OCI-LY7 (cell line): Measurements from ENCODE around the gene CHN2. TPM values are rescaled to one million over a fixed set of nuclear protein-coding genes. Genes with fewer than 3 reads are reported as not detected.

ENCODE experiments used
- BruUV-seq: library from RNA; stranded (reverse); fragments of 400-500 nt; replicated peaks from 2 replicates; lab custom pipeline; 2021; lab: Mats Ljungman, UMichigan
- CTCF ChIA-PET: fragments of 300-600 bp; sonication (Branson Sonifier 250); formaldehyde crosslinking; loops from one replicate; lab custom pipeline; 2022; ENCODE audit warnings: antibody characterized with exemption; ENCODE audit not compliant: unreplicated experiment; lab: Charles Lee
- POLR2A ChIA-PET: fragments of 300-600 bp; sonication (Branson Sonifier 250); formaldehyde crosslinking; loops from one replicate; lab custom pipeline; 2022; ENCODE audit warnings: antibody characterized with exemption; lab: Charles Lee
- DNase-seq: peaks from one replicate; pipeline ENCODE4 v3.0.0-alpha.2; 2015; ENCODE audit warnings: low spot score
- H2AFZ ChIP-seq: fragments of 200-600 bp; sonication (generic), shearing (Covaris generic); 2 replicates; pipeline ENCODE4 v1.6.1; 2014; ENCODE audit warnings: mild to moderate bottlenecking, antibody characterized with exemption, low read length, moderate library complexity
- H3K27ac ChIP-seq: fragments of 200-600 bp; sonication (generic); 2 replicates; pipeline ENCODE4 v1.5.1; 2014; ENCODE audit warnings: mixed run types, low read depth, mild to moderate bottlenecking, moderate library complexity, low read length, inconsistent platforms; ENCODE audit not compliant: poor library complexity, severe bottlenecking
- H3K36me3 ChIP-seq: fragments of 200-600 bp; sonication (generic); 2 replicates; pipeline ENCODE4 v1.6.1; 2014; ENCODE audit warnings: mild to moderate bottlenecking, antibody characterized with exemption, low read length, moderate library complexity, mixed read lengths; ENCODE audit not compliant: insufficient read depth
- H3K4me1 ChIP-seq: fragments of 200-600 bp; sonication (generic); 2 replicates; pipeline ENCODE4 v1.5.1; 2014; ENCODE audit warnings: mild to moderate bottlenecking, low read length; ENCODE audit not compliant: insufficient read depth, poor library complexity, severe bottlenecking
- H3K4me2 ChIP-seq: fragments of 200-600 bp; sonication (generic); 2 replicates; pipeline ENCODE4 v1.6.1; 2014; ENCODE audit warnings: mild to moderate bottlenecking, low read length
- H3K4me3 ChIP-seq: fragments of 200-600 bp; sonication (generic); 2 replicates; pipeline ENCODE4 v1.5.1; 2014; ENCODE audit warnings: mild to moderate bottlenecking, low read depth, low read length; ENCODE audit not compliant: poor library complexity, severe bottlenecking
- H3K79me2 ChIP-seq: fragments of 200-600 bp; sonication (generic); 2 replicates; pipeline ENCODE4 v1.6.1; 2016; ENCODE audit warnings: low read depth, mild to moderate bottlenecking, low read length, moderate library complexity, mixed read lengths; ENCODE audit not compliant: insufficient read depth
- H3K9me2 ChIP-seq: fragments of 200-600 bp; sonication (generic); 2 replicates; pipeline ENCODE4 v1.6.1; 2016; ENCODE audit warnings: mild to moderate bottlenecking, low read length, mixed read lengths; ENCODE audit not compliant: insufficient read depth
- H3K9me3 ChIP-seq: fragments of 200-600 bp; sonication (generic); 2 replicates; pipeline ENCODE4 v1.6.1; 2014; ENCODE audit warnings: mild to moderate bottlenecking, mixed run types, low read length, mixed read lengths
- H4K20me1 ChIP-seq: fragments of 200-600 bp; sonication (generic); 2 replicates; pipeline ENCODE4 v1.6.1; 2014; ENCODE audit warnings: mild to moderate bottlenecking, antibody characterized with exemption, low read length, moderate library complexity, mixed read lengths; ENCODE audit not compliant: insufficient read depth
- CTCF ChIP-seq: fragments of 200-600 bp; sonication (generic); conservative IDR thresholded peaks from 2 replicates; pipeline ENCODE4 v1.5.1; 2014; ENCODE audit warnings: mild to moderate bottlenecking, antibody characterized with exemption, low read length, moderate library complexity, mixed read lengths
- EZH2phosphoT487 ChIP-seq: fragments of 200-600 bp; sonication (generic); IDR thresholded peaks from 2 replicates; pipeline ENCODE4 v1.6.1; 2018; ENCODE audit warnings: low read depth, borderline replicate concordance, mild to moderate bottlenecking, mixed run types, antibody characterized with exemption, low read length, moderate library complexity, mixed read lengths
- intact Hi-C: fragments of 100-400 bp; cut with micrococcal nuclease; formaldehyde crosslinking; loops from one replicate; pipeline ENCODE4 v1.10.0; 2022; ENCODE audit not compliant: unreplicated experiment
- total RNA-seq, 2 experiments: library from RNA; depleted of rRNA in 1 of 2; stranded (reverse); fragments of >200 nt in 1 of 2; shearing (Covaris generic) in 1 of 2; gene quantifications; 2 replicates each; pipeline ENCODE4 v1.2.3, GENCODE V29; 2014 to 2022

The CHN2 gene
- total RNA-seq, 2 experiments from 2014 or later: not detected

- no TSS peak for BruUV-seq
- intact Hi-C loops: no loop called here
- no peak for DNase-seq
These were observed 189.7 kb downstream of the CHN2 start for GRCh38 chr7:29384277-29384676.

GRCh38 chr7:29385214-29385814, 190.7 kb downstream of the CHN2 start:
- no peak overlapping the region for H3K4me3 ChIP-seq
- no peaks in the 10 kb centered on the region for H3K79me2 ChIP-seq
- intact Hi-C loops: no loop called here
- no TSS peak for BruUV-seq
- H3K4me2 ChIP-seq: no peak overlapping the region
- H3K36me3 ChIP-seq: no peaks in the 10 kb centered on the region
- no peak for DNase-seq
- no peaks in the 10 kb centered on the region for H3K4me1 ChIP-seq
- no peak overlapping the region for H2AFZ ChIP-seq
- no peaks in the 10 kb centered on the region for H3K9me2 ChIP-seq
- no peaks in the 10 kb centered on the region for H4K20me1 ChIP-seq
- no peak for TF ChIP-seq CTCF
- TF ChIP-seq EZH2phosphoT487: no peak
- H3K27ac ChIP-seq: no peak overlapping the region
- ChIA-PET POLR2A (no interaction called here), CTCF (no interaction called here)
- no peaks in the 10 kb centered on the region for H3K9me3 ChIP-seq

More at GRCh38 chr7:29384277-29384676, 189.7 kb downstream of the CHN2 start:
- ChIA-PET POLR2A (no interaction called here), CTCF (no interaction called here)
- H3K4me3 ChIP-seq: no peak overlapping the region
- H3K36me3 ChIP-seq: no peaks in the 10 kb centered on the region
- H3K79me2 ChIP-seq: no peaks in the 10 kb centered on the region
- H3K9me2 ChIP-seq: no peaks in the 10 kb centered on the region
- H4K20me1 ChIP-seq: no peaks in the 10 kb centered on the region
- no peaks in the 10 kb centered on the region for H3K4me1 ChIP-seq
- no peaks in the 10 kb centered on the region for H3K9me3 ChIP-seq
- H3K4me2 ChIP-seq: no peak overlapping the region
- H2AFZ ChIP-seq: no peak overlapping the region
- no peak for TF ChIP-seq EZH2phosphoT487
- no peak for TF ChIP-seq CTCF
- no peak overlapping the region for H3K27ac ChIP-seq

GRCh38 chr7:29386196-29386765, 191.7 kb downstream of the CHN2 start:
- ChIA-PET POLR2A (no interaction called here), CTCF (no interaction called here)
- no peaks in the 10 kb centered on the region for H3K9me3 ChIP-seq
- H3K27ac ChIP-seq: no peak overlapping the region
- no peaks in the 10 kb centered on the region for H4K20me1 ChIP-seq
- H3K4me3 ChIP-seq: no peak overlapping the region
- H3K36me3 ChIP-seq: no peaks in the 10 kb centered on the region
- no peaks in the 10 kb centered on the region for H3K79me2 ChIP-seq
- no TSS peak for BruUV-seq
- H3K9me2 ChIP-seq: no peaks in the 10 kb centered on the region
- no peaks in the 10 kb centered on the region for H3K4me1 ChIP-seq
- H3K4me2 ChIP-seq: no peak overlapping the region
- DNase-seq: no peak
- intact Hi-C loops: no loop called here
- TF ChIP-seq CTCF (no peak), EZH2phosphoT487 (no peak)
- no peak overlapping the region for H2AFZ ChIP-seq
